NCI-H128 (cell line): ENCODE data around the gene LRRC4B.
"Not testable (repeated sequence)": the region's sequence is repeated elsewhere in the genome, so short reads cannot be mapped to it uniquely, and the experiment has no call there.

Experiments used
- DNase-seq: peaks from one replicate; lab custom pipeline; 2025; ENCODE audit not compliant: unreplicated experiment; lab: John Stamatoyannopoulos, UW

LRRC4B gene

GRCh38 chr19:50489461-50490011, 78.7 kb downstream of the LRRC4B start:
- DNase-seq, result no peak

- no peak for DNase-seq
Observed at GRCh38 chr19:50488389-50489194, 79.6 kb downstream of the LRRC4B start.

DNA sequence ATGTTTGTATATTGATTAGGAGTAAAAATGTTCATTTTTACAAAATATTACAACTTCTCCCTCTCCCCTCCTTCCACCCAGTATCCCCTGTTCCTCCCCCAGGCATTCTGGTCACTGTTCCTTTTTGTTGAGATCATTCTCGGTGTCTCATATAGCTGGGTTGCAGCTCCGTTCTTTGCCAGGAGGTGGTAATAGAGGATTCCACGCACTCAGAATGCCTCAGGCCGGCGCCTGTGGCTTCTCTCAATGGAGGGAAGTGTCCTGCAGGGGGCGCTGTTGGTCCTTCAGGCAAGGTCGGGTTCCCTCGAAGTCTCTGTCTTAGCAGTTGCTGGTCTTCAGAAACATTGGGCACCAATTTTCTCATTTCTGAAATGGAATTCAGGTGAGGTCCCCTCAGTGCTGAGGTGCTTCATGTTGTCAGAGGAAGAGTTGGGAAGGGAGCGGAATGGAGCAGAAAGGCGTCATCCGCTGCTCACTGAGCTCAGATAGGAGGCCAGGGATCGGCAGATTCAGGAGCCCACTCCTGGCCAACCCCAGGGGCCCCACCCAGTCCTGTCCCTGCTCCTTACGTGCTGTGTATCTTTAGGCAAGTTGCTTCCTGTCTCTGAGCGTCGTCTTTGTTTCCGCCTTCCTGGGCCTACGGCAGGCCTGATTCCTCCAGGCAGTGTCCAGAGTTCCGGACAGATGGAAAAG, 81.3 kb downstream of the LRRC4B start:
- no peak for DNase-seq

DNA sequence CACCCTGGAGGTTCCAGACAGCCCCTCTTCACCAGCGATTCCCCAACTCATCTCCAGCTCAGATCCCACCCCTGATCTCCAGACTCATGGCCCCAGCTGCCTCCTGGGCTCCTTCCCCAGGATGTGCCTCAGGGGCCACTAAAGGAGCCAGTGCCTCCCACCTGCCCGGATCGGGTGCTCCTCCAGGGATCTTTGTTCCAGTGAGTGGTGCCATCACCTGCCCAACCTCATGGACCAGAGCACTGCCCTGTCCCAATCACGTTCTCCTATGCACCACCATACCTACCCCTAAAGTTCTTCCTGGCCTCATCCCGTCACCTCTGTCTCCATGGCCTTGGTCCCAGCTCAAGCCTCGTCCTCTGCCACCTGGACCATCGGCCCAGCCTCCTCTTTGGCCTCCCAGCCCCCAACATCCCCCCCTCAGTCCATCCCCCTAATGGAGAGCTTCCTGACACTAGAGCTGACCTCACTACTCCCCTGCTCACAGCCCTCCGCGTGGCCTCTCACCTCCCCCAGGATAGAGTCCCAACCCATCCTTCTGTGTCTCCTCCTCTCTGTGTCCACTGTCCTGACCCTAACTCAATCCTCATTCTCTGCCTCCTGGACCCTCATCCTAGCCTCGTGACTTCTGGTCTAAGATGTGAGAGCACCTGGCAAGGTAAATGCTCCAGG, 82.8 kb downstream of the LRRC4B start:
- no peak for DNase-seq

DNA sequence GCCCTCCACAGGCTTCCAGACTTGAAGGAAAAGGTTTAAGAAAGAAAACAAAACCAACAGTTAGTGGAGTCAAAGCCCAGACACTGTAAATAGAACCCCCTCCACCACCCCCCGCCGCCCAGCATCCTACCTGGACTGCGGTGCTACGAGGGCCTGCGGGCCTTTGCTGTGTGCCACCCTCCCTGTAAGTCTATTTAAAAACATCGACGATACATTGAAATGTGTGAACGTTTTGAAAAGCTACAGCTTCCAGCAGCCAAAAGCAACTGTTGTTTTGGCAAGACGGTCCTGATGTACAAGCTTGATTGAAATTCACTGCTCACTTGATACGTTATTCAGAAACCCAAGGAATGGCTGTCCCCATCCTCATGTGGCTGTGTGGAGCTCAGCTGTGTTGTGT, 85.3 kb downstream of the LRRC4B start:
- no peak for DNase-seq

- DNase-seq, result no peak
Observed at GRCh38 chr19:50482271-50482855, 85.9 kb downstream of the LRRC4B start.

DNA sequence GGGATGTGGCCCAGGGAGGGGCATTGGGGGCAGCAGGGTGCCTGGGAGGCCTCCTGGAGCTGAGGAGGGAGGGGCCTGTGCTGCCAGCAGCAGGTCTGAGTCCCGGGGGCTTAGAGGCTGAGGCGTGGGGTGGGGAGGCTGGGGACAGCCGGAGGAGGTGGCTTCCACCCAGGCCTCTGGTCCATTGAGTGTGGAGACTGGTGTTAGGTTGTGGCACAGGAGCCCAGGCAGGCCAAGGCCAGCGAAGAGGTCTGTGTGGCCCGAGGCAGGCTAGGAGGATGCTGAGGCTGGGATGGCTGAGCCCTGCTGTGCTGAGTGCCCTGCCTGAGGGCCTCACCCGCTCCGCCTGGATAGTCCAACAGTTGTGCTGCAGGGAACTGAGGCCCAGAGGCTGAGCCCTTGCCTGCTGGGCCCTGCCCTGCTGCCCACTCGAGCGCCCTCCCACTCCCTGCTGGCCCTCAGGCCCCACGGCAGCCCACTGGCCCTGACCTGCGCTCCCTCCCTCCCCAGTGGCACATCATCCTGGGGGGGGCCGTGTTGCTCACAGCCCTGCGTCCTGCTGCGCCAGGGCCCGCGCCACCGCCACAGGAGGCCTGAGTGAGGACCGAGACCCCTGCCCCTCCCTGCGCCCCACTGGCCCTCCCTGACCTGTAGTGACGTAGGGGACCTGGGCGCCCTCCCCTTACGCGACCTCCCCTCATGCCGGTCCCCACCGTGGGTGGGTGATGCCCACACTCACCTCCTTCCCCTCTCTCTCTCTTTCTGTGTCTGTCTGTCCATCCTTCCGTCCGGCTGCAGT, 86.7 kb downstream of the LRRC4B start:
- no peak for DNase-seq

DNA sequence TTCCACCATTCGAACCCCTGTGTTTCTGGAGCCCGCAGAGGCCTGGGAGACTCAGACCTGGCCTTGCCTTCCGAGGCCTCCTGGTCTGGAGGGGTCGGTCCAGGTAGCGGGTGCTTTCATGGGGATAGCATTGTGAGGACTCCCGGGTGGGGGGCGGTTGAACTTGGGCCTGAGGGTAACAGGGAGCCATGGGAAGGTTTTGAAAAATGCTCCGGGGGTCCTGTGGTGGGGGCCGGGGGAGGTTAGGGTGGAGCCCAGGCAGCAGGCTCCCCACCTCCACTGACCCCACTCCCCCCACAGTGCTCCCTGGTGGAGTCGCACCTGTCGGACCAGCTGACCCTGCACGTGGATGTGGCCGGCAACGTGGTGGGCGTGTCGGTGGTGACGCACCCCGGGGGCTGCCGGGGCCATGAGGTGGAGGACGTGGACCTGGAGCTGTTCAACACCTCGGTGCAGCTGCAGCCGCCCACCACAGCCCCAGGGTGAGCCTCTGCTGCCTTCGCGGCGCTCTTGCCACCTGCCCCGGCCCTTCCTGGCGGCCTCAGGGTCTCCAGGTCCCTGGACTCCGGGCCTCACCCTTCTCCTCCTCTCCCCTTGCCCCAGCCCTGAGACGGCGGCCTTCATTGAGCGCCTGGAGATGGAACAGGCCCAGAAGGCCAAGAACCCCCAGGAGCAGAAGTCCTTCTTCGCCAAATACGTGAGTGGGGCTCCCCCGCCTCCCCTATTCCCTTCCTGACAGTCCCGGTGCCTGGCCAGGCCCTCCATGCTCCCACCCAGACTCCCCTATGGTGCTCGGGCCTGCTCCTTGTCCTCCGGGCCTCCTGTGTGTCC, 87.7 kb downstream of the LRRC4B start:
- no peak for DNase-seq

DNA sequence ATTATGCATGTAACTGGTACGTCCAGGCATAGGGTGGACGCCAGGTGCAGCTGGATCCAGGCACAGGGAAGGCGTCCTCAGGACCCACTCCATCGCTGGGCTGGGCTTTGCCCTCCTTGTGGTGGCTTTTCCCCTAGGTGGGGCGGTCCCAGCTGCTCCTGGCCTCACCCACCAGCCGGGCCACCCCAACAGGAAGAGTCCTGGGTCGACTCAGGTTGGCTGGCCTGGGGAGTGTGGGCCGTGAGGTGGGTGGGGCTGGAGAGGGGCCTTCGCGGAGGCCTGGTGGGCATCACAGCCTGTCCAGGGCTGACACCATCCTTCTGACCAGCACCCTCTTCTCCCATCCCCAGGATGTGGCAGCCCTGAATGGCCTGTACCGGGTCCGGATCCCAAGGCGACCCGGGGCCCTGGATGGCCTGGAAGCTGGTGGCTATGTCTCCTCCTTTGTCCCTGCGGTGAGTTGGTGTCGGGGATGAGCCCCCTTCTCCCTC, 88.4 kb downstream of the LRRC4B start:
- DNase-seq, result no peak

GRCh38 chr19:50478901-50479715, 89.1 kb downstream of the LRRC4B start:
- DNase-seq, result no peak

DNA sequence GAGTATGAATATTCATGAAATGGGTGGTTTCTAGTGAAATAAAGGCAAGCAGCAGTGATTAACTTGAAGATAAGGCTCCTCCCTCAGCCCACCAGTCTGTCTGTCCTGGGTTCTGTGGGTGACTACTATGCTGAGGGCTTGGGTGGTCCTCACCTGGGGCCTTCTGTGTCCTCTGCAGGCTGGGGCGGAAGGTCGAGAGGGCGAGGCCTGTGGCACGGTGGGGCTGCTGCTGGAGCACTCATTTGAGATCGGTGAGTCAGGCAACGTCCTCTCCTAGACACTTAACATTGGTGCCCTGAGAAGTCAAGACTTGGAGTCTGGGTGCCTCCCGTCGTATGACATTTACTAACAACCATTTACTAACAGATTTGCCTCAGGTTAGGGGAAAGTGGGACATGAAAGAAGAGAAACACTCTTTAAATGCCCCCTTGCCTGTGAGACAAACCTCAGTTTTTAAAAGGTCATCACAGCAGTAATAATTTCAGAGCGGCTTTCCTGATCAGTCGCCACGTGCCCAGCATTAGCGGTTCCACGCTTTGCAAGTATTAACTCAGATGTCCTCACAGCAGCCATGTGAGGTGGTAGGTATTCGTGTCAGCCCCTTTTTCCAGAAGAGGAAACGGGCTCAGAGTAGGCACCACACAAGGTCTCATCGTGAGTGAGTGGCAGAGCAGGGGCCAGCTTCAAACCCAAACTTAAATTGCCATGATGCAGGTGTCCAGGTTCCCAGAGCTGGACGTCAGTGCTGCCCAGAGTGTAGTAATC, 90.3 kb downstream of the LRRC4B start:
- DNase-seq, result no peak

DNA sequence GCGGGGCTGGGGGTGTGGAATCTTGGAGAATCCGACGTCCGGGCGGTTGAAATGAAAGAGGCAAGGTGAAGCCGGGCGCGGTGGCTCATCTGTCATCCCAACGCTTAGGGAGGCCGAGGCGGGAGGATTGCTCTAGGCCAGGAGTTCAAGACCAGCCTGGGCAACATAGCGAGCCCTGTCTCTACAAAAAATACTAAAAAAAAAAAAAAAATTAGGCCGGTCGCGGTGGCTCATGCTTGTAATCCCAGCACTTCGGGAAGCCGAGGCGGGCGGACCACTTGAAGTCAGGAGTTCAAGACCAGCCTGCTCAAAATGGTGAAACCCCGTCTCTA, 91.4 kb downstream of the LRRC4B start:
- DNase-seq, result no peak

- DNase-seq, result peak; percentile 87
Observed at GRCh38 chr19:50476224-50476906, 91.9 kb downstream of the LRRC4B start, which contains the start of the genes EMC10 and GARIN5A. EMC10 (plus strand) TSS chr19:50476507; CDS start chr19:50476545, 38 bp downstream. GARIN5A (minus strand) TSS chr19:50476848; CDS start chr19:50476388, 460 bp downstream.

DNA sequence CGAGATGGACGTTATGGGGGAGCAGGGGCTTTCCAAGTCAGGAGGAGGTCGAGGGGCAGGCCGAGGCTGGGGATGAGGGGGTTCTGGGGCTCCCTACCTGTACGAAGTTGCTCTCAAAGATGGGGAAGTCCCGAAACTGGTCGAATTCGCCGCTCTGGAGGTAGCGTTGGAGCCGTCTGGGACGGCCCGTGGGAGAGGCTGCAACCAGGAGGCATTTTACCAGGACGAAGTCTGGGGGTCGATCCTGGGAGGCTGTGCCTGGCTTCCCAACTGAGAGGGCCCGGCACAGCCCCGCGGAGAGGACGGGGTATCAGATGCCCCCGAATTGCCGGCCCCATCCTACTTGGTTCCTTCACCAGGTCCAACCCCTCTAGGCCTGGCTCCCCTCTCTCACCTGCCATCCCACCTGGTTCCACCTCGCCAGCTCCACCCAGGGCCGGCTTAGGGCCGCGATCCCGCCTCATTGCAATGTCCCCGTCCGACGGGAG, 92.5 kb downstream of the LRRC4B start:
- DNase-seq, result no peak

DNA sequence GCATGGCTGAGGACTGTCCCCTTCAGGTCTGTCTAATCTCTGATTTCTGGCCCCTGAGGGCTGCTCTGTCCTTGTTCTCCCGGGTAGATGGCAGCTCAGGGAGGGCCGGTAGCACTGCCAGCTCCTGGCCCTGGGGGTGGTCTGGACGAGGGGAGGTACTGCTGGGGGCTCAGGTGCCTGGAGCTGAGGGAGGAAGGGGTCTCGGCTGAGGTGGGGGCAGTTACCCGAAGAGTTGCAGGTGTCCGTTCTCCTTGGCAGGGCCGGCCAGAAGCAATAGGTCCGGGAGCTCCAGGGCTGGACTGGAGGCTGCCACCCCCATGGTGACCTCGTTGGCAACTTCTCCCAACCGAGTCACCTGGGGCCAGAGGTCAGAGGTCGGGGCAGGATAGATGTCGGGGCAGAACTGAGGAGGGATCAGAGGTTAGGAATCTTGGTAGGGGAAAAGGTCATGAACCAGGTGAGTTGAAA, 93.1 kb downstream of the LRRC4B start:
- no peak for DNase-seq

- DNase-seq, result not testable (repeated sequence)
Observed at GRCh38 chr19:50473336-50473735, 94.9 kb downstream of the LRRC4B start.

DNA sequence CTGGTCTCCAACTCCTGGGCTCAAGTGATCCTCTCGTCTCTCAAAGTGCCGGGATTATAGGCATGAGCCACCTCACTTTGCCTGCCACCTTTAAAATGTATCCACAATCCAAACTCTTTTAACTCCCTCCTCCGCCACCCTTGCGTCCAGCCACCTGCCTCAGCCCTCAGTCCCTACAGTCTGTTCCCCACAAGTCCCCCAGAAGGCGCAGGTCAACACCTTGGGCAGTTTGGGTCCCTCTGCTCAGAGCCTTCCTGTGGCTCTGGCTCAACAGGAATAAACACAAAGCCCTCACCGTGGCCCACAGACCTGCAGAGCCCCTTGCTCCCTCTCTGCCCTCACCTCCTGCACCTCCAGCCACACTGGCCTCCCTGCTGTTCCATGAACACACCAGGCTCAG, 99.4 kb downstream of the LRRC4B start:
- DNase-seq, result no peak
